Glutamatergic neuron (in vitro differentiated cells): Measurements from ENCODE around the gene GYPB. TPM values are rescaled to one million over a fixed set of nuclear protein-coding genes. Genes with fewer than 3 reads are reported as not detected.

Source experiments
- total RNA-seq: library from RNA; stranded (reverse); fragmentation: NEBNext Ultra II Directional; extraction: Animal tissue kit (Norgen Biotek cat#: 25700); gene quantifications from one replicate; pipeline ENCODE4 v1.2.1, GENCODE V29; 2021; ENCODE audit not compliant: unreplicated experiment

GYPB gene
- total RNA-seq, 1 donor from 2014 or later: not detected

Other genes with a start within 250 kb of the GYPB start
- gene GYPE, start 113.8 kb downstream of the GYPB start, total RNA-seq: not detected
- gene GYPA, start 121.3 kb upstream of the GYPB start, total RNA-seq: 1.3 TPM